ENCODE results near the gene TRIM44.

Gene TRIM44

GRCh38 chr11:35624316-35624715 is 38.3 kb upstream of the TRIM44 start:
- no peaks in the 10 kb centered on the region for H3K4me1 Mint-ChIP-seq
- no peak overlapping the region for H3K27ac Mint-ChIP-seq
- H3K4me3 Mint-ChIP-seq, result no peak overlapping the region
- no peaks in the 10 kb centered on the region for H3K36me3 Mint-ChIP-seq
- no peaks in the 10 kb centered on the region for H3K9me3 Mint-ChIP-seq
- no peak for DNase-seq (ENCODE audit: low spot score in 2 of 2)
- ATAC-seq, result no peak

DNA sequence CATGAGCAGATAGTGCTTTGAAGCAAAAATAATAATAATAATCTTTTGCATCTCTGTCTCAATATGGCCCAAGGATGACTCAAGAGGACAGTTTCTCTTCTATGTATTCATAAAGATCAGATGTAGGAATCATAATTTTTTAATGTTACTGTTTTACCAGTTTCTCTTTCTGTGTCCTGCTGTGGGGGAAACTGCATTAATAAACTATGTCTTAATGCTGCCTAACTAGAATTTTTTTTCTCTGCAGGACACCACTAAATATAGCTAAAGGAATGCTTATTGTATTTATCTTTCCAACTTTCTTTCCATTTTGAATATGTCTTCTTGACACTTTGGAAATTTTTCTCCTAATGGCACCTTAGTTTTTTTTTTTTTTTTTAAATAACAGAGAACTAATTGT is 37.8 kb upstream of the TRIM44 start:
- no peaks in the 10 kb centered on the region for H3K4me1 Mint-ChIP-seq
- H3K9me3 Mint-ChIP-seq, result no peaks in the 10 kb centered on the region
- H3K27ac Mint-ChIP-seq, result no peak overlapping the region
- no peaks in the 10 kb centered on the region for H3K36me3 Mint-ChIP-seq
- DNase-seq (ENCODE audit: low spot score in 2 of 2) (no peak), ATAC-seq (no peak)
- no peak overlapping the region for H3K4me3 Mint-ChIP-seq

GRCh38 chr11:35626501-35626900 is 36.1 kb upstream of the TRIM44 start:
- Mint-ChIP-seq H3K4me3 (no peak overlapping the region), H3K9me3 (no peaks in the 10 kb centered on the region), H3K36me3 (no peaks in the 10 kb centered on the region), H3K4me1 (no peaks in the 10 kb centered on the region), H3K27ac (no peak overlapping the region)
- ATAC-seq (no peak), DNase-seq (ENCODE audit: low spot score in 2 of 2) (no peak)

GRCh38 chr11:35629511-35629910 is 33.1 kb upstream of the TRIM44 start:
- Mint-ChIP-seq H3K4me3 (no peak overlapping the region), H3K27ac (no peak overlapping the region), H3K9me3 (no peaks in the 10 kb centered on the region), H3K4me1 (no peaks in the 10 kb centered on the region), H3K36me3 (no peaks in the 10 kb centered on the region)
- no peak for DNase-seq (ENCODE audit: low spot score in 2 of 2)
- ATAC-seq, result no peak

DNA sequence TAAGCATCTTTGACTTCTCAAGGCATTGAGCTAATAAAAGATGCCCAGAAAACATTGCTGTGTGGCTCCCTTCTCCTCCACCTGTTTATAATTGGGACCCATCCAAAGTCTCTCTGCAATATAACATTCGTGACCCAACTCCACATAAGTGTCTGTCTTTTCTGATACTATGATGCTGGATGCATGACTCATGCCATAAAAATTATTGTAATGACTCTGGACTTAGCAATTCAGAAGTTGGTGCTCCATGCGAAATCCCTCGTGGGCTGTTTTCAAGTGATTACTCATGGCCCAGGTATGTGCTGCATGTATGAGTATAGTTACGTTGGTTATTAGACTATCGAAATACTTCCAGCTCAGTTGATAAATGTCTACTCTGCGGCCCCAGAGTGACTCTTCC is 32.7 kb upstream of the TRIM44 start:
- Mint-ChIP-seq H3K4me1 (no peaks in the 10 kb centered on the region), H3K27ac (no peak overlapping the region), H3K9me3 (no peaks in the 10 kb centered on the region), H3K4me3 (no peak overlapping the region), H3K36me3 (no peaks in the 10 kb centered on the region)
- ATAC-seq, result peak; percentile 31
- DNase-seq (ENCODE audit: low spot score in 2 of 2), result no peak

DNA sequence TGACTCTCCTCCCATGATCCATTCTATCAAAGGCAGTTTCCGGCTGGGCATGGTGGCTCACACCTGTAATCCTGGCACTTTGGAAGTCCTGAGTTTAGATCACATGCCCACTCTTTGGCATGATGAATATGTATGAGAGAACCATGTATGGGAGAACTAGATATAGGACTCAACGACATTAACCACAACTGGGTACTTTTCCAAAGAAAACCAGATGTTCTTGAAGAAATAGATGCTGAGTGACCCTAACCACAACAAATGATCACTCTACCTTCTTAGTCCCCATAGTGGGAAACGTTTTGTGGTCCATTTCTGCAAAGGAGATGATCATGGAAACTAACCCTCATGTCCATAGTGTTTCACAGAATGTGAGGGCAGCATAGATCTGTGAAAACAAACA is 30.7 kb upstream of the TRIM44 start:
- H3K27ac Mint-ChIP-seq, result no peak overlapping the region
- no peak overlapping the region for H3K4me3 Mint-ChIP-seq
- DNase-seq (ENCODE audit: low spot score in 2 of 2) (no peak), ATAC-seq (no peak)
- H3K9me3 Mint-ChIP-seq, result no peaks in the 10 kb centered on the region
- no peaks in the 10 kb centered on the region for H3K4me1 Mint-ChIP-seq
- no peaks in the 10 kb centered on the region for H3K36me3 Mint-ChIP-seq

DNA sequence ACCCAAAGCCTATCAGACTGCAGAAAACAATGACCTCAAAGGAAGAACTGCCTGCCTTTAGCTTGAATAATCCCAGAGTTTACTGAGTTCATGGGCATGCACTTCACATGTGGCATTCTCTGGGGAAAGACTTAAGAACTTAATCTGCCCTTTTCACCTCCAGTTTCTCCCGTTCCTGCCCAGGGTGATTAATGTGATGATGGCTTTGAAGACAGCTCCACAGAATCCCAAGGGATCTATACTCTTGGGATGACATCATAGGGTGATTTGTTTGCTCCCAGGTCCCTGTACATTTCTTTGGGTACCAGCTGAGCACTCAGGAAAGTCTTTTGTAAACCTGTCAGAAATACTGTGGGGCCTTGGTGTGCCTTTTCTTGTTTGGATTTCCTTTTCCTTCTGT is 30.3 kb upstream of the TRIM44 start:
- Mint-ChIP-seq H3K4me1 (no peaks in the 10 kb centered on the region), H3K4me3 (no peak overlapping the region), H3K27ac (no peak overlapping the region), H3K36me3 (no peaks in the 10 kb centered on the region), H3K9me3 (no peaks in the 10 kb centered on the region)
- no peak for DNase-seq (ENCODE audit: low spot score in 2 of 2)
- ATAC-seq, result no peak

DNA sequence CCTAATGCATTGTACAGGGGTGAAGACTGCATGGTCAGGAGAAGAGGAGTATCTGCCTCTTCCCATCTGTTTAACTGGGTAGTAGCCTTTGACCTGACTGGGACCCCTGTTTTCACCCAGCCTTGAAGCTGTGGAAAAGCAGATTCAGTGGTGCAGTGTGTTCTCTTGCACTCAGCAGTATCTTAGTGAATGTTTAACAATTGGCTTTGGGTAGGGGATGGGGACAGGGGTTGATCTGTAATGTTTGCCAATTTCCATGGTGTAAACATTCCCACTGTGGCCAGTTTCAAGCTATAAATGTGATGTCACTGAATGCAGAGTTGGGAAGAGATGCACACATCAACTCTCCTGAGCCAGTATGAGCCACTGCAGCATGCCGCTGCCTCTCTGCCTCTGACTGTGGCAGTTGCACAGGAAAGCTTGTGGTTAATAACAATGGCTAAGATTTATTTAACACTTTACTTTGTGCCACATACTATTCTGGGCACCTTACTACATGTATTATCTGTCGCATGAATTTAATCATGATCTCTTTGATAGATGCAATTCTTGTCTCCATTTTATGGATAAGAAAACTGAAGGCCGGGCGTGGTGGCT is 28.6 kb upstream of the TRIM44 start:
- DNase-seq (ENCODE audit: low spot score in 2 of 2) (no peak), ATAC-seq (no peak)
- H3K4me3 Mint-ChIP-seq, result no peak overlapping the region
- H3K9me3 Mint-ChIP-seq, result no peaks in the 10 kb centered on the region
- no peak overlapping the region for H3K27ac Mint-ChIP-seq
- no peaks in the 10 kb centered on the region for H3K36me3 Mint-ChIP-seq
- no peaks in the 10 kb centered on the region for H3K4me1 Mint-ChIP-seq

GRCh38 chr11:35635933-35636332 is 26.6 kb upstream of the TRIM44 start:
- DNase-seq (ENCODE audit: low spot score in 2 of 2), result no peak
- Mint-ChIP-seq H3K4me3 (no peak overlapping the region), H3K27ac (no peak overlapping the region), H3K4me1 (no peaks in the 10 kb centered on the region), H3K36me3 (no peaks in the 10 kb centered on the region), H3K9me3 (no peaks in the 10 kb centered on the region)
- ATAC-seq, result no peak

DNA sequence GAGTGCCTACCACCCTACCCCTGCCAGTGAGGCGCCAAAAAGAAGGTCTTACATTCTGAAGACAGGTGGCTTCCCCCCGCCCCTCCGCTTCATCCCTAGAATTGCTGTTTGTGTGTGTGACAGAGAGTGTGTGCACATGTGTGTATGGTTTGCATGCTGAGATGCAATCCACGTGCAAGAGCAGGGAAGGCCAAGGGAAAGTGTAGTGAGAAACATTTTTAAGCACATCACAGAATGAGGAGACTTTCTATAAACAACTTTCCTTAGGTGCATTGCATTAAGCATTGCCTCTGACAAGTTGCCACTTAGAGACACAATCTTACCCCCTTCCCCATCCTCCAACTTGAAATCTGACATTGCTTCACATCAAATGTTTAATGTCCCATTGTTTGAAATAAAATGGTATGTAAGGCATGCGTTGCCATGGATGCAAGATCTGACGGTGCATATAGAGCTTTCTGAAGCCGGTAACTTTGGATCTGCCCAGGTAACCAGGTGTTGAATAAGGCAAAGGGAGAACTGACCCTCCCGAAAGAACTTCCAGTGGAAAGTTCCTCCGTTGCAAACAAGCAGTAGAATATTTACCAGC is 22.9 kb upstream of the TRIM44 start:
- DNase-seq (ENCODE audit: low spot score in 2 of 2) (no peak), ATAC-seq (no peak)
- Mint-ChIP-seq H3K9me3 (no peaks in the 10 kb centered on the region), H3K4me1 (no peaks in the 10 kb centered on the region), H3K27ac (no peak overlapping the region), H3K4me3 (no peak overlapping the region), H3K36me3 (no peaks in the 10 kb centered on the region)

GRCh38 chr11:35641171-35641897 is 21.2 kb upstream of the TRIM44 start:
- ATAC-seq (no peak), DNase-seq (ENCODE audit: low spot score in 2 of 2) (no peak)
- Mint-ChIP-seq H3K27ac (no peak overlapping the region), H3K9me3 (no peaks in the 10 kb centered on the region), H3K4me3 (no peak overlapping the region), H3K36me3 (no peaks in the 10 kb centered on the region), H3K4me1 (no peaks in the 10 kb centered on the region)

GRCh38 chr11:35641964-35642363 is 20.6 kb upstream of the TRIM44 start:
- H3K27ac Mint-ChIP-seq, result no peak overlapping the region
- DNase-seq (ENCODE audit: low spot score in 2 of 2), result no peak
- no peak for ATAC-seq
- H3K36me3 Mint-ChIP-seq, result no peaks in the 10 kb centered on the region
- no peaks in the 10 kb centered on the region for H3K4me1 Mint-ChIP-seq
- no peak overlapping the region for H3K4me3 Mint-ChIP-seq
- H3K9me3 Mint-ChIP-seq, result no peaks in the 10 kb centered on the region

GRCh38 chr11:35647421-35648093 is 15.0 kb upstream of the TRIM44 start:
- no peaks in the 10 kb centered on the region for H3K4me1 Mint-ChIP-seq
- H3K36me3 Mint-ChIP-seq, result no peaks in the 10 kb centered on the region
- H3K27ac Mint-ChIP-seq, result no peak overlapping the region
- H3K4me3 Mint-ChIP-seq, result no peak overlapping the region
- no peak for DNase-seq (ENCODE audit: low spot score in 2 of 2)
- no peak for ATAC-seq
- H3K9me3 Mint-ChIP-seq, result no peaks in the 10 kb centered on the region

- peak; percentile 85 for ATAC-seq
Observed at GRCh38 chr11:35650006-35650405, 12.6 kb upstream of the TRIM44 start.

DNA sequence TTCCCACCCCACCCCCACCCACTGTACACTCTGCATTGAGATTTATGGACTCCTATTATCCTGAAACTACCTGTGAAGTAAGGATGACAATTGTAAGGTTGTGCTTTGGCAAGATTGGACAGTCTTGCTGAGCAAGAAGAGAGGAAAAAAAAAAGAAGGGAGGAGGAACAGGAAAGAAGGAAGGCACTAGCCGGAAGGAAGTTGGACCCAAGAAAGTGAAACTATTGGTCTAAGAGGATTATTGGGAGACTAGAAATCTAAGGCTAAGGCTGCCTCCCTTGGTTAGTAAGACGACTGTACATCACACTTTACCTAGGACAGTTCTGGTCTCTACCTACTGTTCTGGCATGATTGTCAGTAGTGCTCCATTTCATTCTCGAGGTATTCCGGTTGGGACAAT is 12.1 kb upstream of the TRIM44 start:
- Mint-ChIP-seq H3K36me3 (no peaks in the 10 kb centered on the region), H3K4me1 (no peaks in the 10 kb centered on the region), H3K9me3 (no peaks in the 10 kb centered on the region), H3K4me3 (no peak overlapping the region), H3K27ac (no peak overlapping the region)
- no peak for DNase-seq (ENCODE audit: low spot score in 2 of 2)
- no peak for ATAC-seq

More at GRCh38 chr11:35650006-35650405, 12.6 kb upstream of the TRIM44 start:
- H3K9me3 Mint-ChIP-seq, result no peaks in the 10 kb centered on the region
- DNase-seq (ENCODE audit: low spot score in 2 of 2), result no peak
- H3K36me3 Mint-ChIP-seq, result no peaks in the 10 kb centered on the region
- H3K4me1 Mint-ChIP-seq, result no peaks in the 10 kb centered on the region
- no peak overlapping the region for H3K27ac Mint-ChIP-seq
- H3K4me3 Mint-ChIP-seq, result no peak overlapping the region

GRCh38 chr11:35651263-35651662 is 11.3 kb upstream of the TRIM44 start:
- no peaks in the 10 kb centered on the region for H3K4me1 Mint-ChIP-seq
- no peaks in the 10 kb centered on the region for H3K36me3 Mint-ChIP-seq
- no peak overlapping the region for H3K4me3 Mint-ChIP-seq
- H3K9me3 Mint-ChIP-seq, result no peaks in the 10 kb centered on the region
- DNase-seq (ENCODE audit: low spot score in 2 of 2) (no peak), ATAC-seq (no peak)
- peak overlapping the region; percentile 58 for H3K27ac Mint-ChIP-seq

All from stimulated activated effector memory CD8-positive, alpha-beta T cell treated with anti-CD3 and anti-CD28 coated beads, Interleukin-12 subunit alpha, Interleukin-12 subunit beta, amount 100 ng/mL, for 72 hours (primary cell).